H4 (cell line): Measurements from ENCODE around the gene CCT3. TPM values are rescaled to one million over a fixed set of nuclear protein-coding genes. Genes with fewer than 3 reads are reported as not detected.
A peak's percentile ranks its signal among the peaks of the same experiment; 100 is the strongest.

Experiments used
- DNase-seq: peaks from one replicate; pipeline ENCODE4 v3.0.0-alpha.2; 2015; ENCODE audit warnings: low spot score
- total RNA-seq: library from RNA; depleted of rRNA; stranded (reverse); fragments of >200 nt; shearing (Covaris generic); gene quantifications from 2 replicates; pipeline ENCODE4 v1.2.3, GENCODE V29; 2014; rRNA removed

CCT3 gene
- total RNA-seq, 1 experiment from 2014 or later: 584 TPM

DNA sequence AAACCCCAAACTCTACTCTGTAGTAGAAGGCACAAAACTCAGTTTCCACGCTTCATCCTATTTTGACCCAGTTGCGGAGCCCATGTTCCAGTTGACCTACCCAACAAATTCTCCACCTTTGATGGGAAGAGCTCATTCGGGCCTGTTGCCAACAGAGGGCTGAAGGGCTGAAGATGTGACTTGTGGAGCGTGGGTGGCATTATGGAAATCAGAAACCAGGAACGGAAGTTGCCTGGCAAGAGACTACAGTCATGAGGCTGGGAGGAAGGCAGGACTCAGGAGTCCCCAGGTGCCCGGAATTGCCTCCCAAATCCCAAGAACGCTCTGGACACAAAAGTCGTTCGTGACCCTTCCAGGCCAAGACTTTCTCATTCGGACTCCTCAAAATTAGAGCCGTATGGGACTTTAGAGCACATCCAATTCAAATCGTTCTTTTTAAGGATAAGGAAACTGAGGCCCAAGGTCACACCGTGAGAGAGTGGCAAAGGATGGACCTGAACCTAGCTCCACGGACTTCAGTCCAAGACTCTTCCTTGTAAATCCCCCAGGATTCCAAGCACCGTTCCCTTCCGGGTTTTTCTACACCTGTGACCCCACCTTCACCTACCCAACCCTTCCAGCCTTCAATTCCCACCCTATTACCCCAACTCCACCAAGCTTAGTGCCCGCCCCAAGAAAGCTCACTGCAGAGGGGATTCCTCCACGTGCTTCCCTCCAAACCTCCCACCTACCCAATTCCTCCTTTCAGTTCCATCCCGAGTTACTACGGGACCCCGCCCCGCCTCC is 56.2 kb downstream of the CCT3 start:
- peak; percentile 30 for DNase-seq

- DNase-seq: no peak
Measured at GRCh38 chr1:156281281-156281680, 56.8 kb downstream of the CCT3 start.

GRCh38 chr1:156279837-156280236 is 58.3 kb downstream of the CCT3 start:
- DNase-seq: no peak

- DNase-seq: no peak
Measured at GRCh38 chr1:156276966-156277381, 61.1 kb downstream of the CCT3 start.

DNA sequence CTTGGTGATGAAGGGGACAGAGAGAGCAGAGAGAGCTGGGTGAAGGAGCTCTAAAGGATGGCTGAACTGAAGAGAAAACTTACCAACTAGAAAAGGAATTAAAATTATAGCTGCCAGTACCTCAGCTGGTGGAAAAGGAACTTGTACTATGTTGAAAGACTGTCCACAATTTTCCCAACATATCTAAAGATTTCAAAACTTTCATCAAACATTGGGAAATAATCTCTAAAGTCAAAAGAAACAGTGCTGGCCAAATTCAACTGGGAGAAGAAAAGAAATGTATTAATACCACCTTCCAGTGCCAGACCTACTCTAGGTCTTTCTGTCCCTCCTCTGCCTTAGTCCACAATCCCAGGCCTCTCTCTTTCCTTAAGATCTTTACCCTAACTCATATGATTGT is 61.6 kb downstream of the CCT3 start:
- no peak for DNase-seq

DNA sequence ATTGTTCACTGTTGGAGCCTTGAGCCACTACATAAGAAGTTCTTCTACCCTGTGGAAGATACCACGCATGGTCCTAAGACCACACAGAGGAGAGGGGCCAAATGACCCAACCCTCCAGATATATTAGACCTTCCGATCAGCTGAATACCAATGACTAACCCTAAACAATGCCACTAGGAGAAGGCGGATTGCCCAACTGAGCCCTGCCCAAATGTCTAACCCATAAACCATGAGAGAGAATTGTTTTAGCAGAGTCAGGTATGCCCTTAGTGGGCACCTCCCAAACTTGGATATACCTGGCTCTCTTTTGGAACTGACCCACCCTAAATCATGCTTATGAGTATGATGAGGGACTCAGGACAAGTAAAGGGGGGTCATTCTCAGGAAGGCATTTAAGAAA is 67.8 kb downstream of the CCT3 start:
- no peak for DNase-seq

DNA sequence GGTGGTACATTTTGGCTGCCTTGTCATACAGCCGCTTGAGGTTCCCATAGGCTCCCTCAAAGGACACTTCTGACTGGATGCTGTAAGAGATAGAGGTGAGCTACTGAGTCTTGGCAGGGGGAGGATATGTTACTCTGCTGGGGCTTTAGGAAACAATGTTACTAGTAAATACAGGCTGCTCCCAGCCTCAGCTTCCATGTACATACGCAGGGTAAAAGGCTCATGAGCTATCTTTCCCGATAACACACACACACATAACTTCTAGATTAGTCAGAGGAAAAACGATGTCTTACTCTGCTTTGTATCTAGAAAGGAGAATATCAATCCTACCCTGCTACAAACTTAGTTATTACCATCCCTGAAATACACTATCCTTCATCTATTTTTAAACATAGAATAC is 69.8 kb downstream of the CCT3 start:
- DNase-seq: no peak

DNA sequence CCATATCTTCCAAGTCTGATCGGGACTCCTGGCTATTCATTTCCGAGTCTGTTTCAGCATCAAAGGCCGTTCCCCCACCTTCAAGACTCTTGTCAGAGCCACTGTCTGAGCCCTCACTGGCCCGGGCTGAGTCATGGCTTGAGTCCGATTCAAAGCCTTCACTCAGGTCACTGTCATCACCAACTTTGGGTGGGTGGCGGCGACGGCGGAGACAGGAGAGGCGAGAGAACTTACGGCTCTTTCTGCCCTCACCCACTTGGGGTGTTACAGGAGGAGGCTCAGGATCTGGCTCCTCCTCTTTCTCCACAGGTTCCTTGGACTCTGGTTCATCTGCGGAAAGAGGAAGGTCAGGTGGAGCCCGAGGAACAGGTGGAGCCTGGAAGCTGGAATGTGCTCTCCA is 72.0 kb downstream of the CCT3 start:
- DNase-seq: no peak

DNA sequence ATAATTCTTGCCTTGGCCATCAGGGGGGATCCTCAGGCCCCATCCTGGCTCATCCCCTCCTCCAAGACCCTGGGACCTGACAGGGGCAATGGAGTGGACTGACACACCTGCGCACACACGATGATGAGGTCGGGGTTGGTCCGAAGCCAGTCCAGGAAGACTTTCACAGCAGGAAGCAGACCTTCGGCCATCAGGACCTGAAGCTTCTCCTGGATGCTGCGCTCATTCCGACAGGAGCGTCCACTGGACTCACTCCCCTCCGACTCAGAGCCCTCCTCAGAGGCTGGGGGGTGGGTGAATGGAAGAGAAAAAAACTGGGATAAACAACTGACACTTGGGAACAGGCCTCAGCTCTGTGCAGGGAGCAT is 74.8 kb downstream of the CCT3 start:
- no peak for DNase-seq

DNA sequence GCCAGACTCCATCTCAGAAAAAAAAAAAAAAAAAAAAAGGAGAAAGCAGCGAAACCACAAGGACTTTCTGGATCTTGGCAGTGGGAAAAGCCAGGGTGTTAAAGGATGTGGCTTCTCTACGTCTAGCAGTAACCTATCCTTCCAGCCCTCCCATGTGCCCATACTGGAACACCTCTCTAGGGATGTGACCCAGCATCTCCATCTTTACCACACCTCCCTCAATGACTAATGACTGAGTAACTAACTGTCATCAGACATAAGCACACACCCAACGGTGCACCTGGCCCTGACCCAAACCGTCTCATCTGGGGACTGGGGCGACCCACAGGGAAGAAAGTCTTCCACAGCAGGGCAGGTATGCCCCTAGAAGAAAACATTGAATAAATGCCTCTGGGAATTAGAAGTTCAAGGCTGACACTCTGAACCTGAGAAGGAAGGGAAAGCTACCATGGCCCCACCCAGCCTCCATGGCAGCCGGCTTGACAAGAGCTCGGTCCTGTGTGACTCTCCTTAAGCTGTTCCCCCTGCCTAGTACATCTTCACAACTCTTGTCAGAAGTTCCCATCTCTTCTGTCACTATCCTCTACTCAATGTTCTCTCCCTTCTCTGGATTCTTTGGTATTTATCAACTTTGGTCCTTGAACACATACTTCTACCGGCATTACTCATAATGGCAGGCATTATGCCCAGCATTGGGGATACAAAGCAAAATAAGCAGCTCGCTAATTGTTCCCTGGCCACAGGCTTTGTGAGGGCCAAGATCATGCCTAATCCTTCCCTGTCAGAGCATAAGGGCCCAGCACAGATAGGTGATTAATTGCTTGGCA is 75.4 kb downstream of the CCT3 start:
- DNase-seq: peak; percentile 50

GRCh38 chr1:156260896-156261295 is 77.2 kb downstream of the CCT3 start:
- no peak for DNase-seq

DNA sequence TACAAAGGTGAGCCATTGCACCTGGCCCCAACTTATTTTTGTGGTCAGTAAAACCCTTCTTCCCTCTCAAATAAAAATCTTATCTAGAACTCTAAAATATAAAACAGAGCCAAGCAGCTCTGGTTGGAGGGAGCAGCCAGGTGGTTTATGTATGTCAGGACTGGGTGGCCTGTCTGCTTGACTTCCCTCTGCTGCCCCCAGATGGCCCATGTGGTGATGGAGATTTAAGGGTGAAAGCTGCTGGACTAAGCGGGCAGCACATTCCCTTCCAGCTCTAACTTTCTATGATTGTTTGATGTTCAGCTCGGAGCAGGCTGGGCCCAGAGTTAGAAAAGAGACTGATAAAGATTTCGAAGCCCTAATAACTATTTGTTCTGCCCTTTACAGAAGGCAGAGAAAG is 78.3 kb downstream of the CCT3 start:
- no peak for DNase-seq

Other genes with a start within 250 kb of the CCT3 start
- 257 and 363 TPM in 2 replicates for gene LMNA, start 223.6 kb downstream of the CCT3 start, total RNA-seq
- 0.15 TPM in 1 of 2 replicates, not detected in the other for gene SEMA4A, start 184.7 kb downstream of the CCT3 start, total RNA-seq
- gene SLC25A44, start 144.2 kb downstream of the CCT3 start, total RNA-seq: 17.7 and 17.8 TPM in 2 replicates
- 68.2 and 79.0 TPM in 2 replicates for gene PMF1, start 125.3 kb downstream of the CCT3 start, total RNA-seq
- 0.08 TPM in 1 of 2 replicates, not detected in the other for gene BGLAP, start 96.1 kb downstream of the CCT3 start, total RNA-seq
- 0.50 and 1.0 TPM in 2 replicates for gene PAQR6, start 90.2 kb downstream of the CCT3 start, total RNA-seq
- 39.9 and 45.9 TPM in 2 replicates for gene SMG5, start 55.5 kb downstream of the CCT3 start, total RNA-seq
- 1.4 and 7.3 TPM in 2 replicates for gene TMEM79, start 54.0 kb downstream of the CCT3 start, total RNA-seq
- 81.7 and 84.6 TPM in 2 replicates for gene GLMP, start 42.6 kb downstream of the CCT3 start, total RNA-seq
- not detected in 2 replicates for gene VHLL, start 39.0 kb downstream of the CCT3 start, total RNA-seq
- gene TSACC, start 234 bp upstream of the CCT3 start, total RNA-seq: 0.23 and 0.39 TPM in 2 replicates
- gene RHBG, start 30.9 kb upstream of the CCT3 start, total RNA-seq: 0.06 TPM in 1 of 2 replicates, not detected in the other
- gene MEF2D, start 162.5 kb upstream of the CCT3 start, total RNA-seq: 3.9 and 7.9 TPM in 2 replicates
- gene IQGAP3, start 234.3 kb upstream of the CCT3 start, total RNA-seq: 9.2 and 12.7 TPM in 2 replicates
- not detected in 2 replicates for gene TTC24, start 241.4 kb upstream of the CCT3 start, total RNA-seq